Measurements from ENCODE around the gene TOLLIP. TPM values are rescaled to one million over a fixed set of nuclear protein-coding genes. Genes with fewer than 3 reads are reported as not detected.
A peak's percentile ranks its signal among the peaks of the same experiment; 100 is the strongest.

Gene TOLLIP
- total and polyA plus RNA-seq, 8 donors = 35.2 to 69.8 (median 45.7) TPM

- Histone ChIP-seq H3K4me1 (no peaks in the 10 kb centered on the region), H3K27me3 (no peaks in the 10 kb centered on the region), H3K9me3 (peaks cover 0 to 4% (median 0%) of the 10 kb centered on the region in 4 donors), H3K27ac (no peak overlapping the region), H3K4me3 (no peak overlapping the region), H3K36me3 (no peaks in the 10 kb centered on the region)
- DNase-seq (no peak), FAIRE-seq (no peak), ATAC-seq (no peak)
- WGBS, 2 donors = 82 to 85% methylated on average over 11 of the region's 11 CpGs
- TF ChIP-seq CTCF (IDR thresholded peaks at IDR 0.05) = no peak
- intact Hi-C loops (cut with DNase I) = no loop called here
Observed at GRCh38 chr11:1326435-1327063, 17.1 kb upstream of the TOLLIP start.

- Histone ChIP-seq H3K36me3 (no peaks in the 10 kb centered on the region), H3K27me3 (no peaks in the 10 kb centered on the region), H3K4me3 (no peak overlapping the region), H3K9me3 (peaks cover 0 to 4% (median 0%) of the 10 kb centered on the region in 4 donors), H3K4me1 (no peaks in the 10 kb centered on the region), H3K27ac (no peak overlapping the region)
- ATAC-seq (no peak), FAIRE-seq (no peak), DNase-seq (no peak)
- intact Hi-C loops (cut with DNase I) = no loop called here
- no peak for TF ChIP-seq CTCF (IDR thresholded peaks at IDR 0.05)
- WGBS, 2 donors = 69 to 75% methylated on average over 3 of the region's 3 CpGs
Observed at GRCh38 chr11:1323774-1324173, 14.3 kb upstream of the TOLLIP start.

- FAIRE-seq (no peak), ATAC-seq (no peak), DNase-seq (no peak)
- Histone ChIP-seq H3K4me3 (no peak overlapping the region), H3K27me3 (no peaks in the 10 kb centered on the region), H3K9me3 (no peaks in the 10 kb centered on the region), H3K27ac (peak overlapping the region in 1 of 4 donors; percentile 35), H3K36me3 (no peaks in the 10 kb centered on the region), H3K4me1 (no peaks in the 10 kb centered on the region)
- TF ChIP-seq CTCF (IDR thresholded peaks at IDR 0.05) = no peak
- WGBS, 2 donors = 88 to 92% methylated on average over 8 of the region's 8 CpGs
- intact Hi-C loops (cut with DNase I) = no loop called here
Observed at GRCh38 chr11:1317993-1318392, 8.6 kb upstream of the TOLLIP start.

GRCh38 chr11:1317432-1317831, 8.0 kb upstream of the TOLLIP start:
- WGBS, 2 donors = 60 to 62% methylated on average over 10 of the region's 10 CpGs
- no peaks in the 10 kb centered on the region for H3K27me3 ChIP-seq
- DNase-seq = peak in 3 of 6 donors; percentile 54 to 63 (median 55)
- TF ChIP-seq CTCF (IDR thresholded peaks at IDR 0.05) = no peak
- FAIRE-seq = no peak
- no peak overlapping the region for H3K4me3 ChIP-seq
- intact Hi-C loops (cut with DNase I) = no loop called here
- H3K27ac ChIP-seq = peak overlapping the region in 2 of 4 donors; percentile 35 to 54
- no peaks in the 10 kb centered on the region for H3K36me3 ChIP-seq
- no peaks in the 10 kb centered on the region for H3K9me3 ChIP-seq
- ATAC-seq = peak in 3 of 4 donors; percentile 86 to 98 (median 94)
- H3K4me1 ChIP-seq = no peaks in the 10 kb centered on the region

- H3K27me3 ChIP-seq = no peaks in the 10 kb centered on the region
- intact Hi-C loops (cut with DNase I) = no loop called here
- H3K9me3 ChIP-seq = no peaks in the 10 kb centered on the region
- DNase-seq = peak in 1 of 6 donors; percentile 13
- peaks cover 6 to 30% (median 19%) of the 10 kb centered on the region in 3 donors for H3K4me1 ChIP-seq
- no peak for FAIRE-seq
- H3K36me3 ChIP-seq = no peaks in the 10 kb centered on the region
- WGBS, 2 donors = 85 to 87% methylated on average over 15 of the region's 15 CpGs
- peak overlapping the region in 1 of 4 donors; percentile 91 for H3K27ac ChIP-seq
- peak overlapping the region in 1 of 4 donors; percentile 95 for H3K4me3 ChIP-seq
- no peak for ATAC-seq
- TF ChIP-seq CTCF (IDR thresholded peaks at IDR 0.05) = no peak
Observed at GRCh38 chr11:1310772-1311468, 1.5 kb upstream of the TOLLIP start.

Measured in pancreas (tissue), 10 donors.